Measurements from ENCODE around the gene COL6A6.

The COL6A6 gene

GRCh38 chr3:130516645-130517512 lies at the start of gene COL6A6:
TSS of gene COL6A6 (plus strand) at chr3:130517177. CDS start at chr3:130560365, 43,188 bp downstream.
- DNase-seq: no peak

- no peak for DNase-seq
Measured at GRCh38 chr3:130468311-130468710, 48.7 kb upstream of the COL6A6 start.

GRCh38 chr3:130470126-130470525 lies 46.9 kb upstream of the COL6A6 start:
- no peak for DNase-seq

- DNase-seq: no peak
Measured at GRCh38 chr3:130473416-130473815, 43.6 kb upstream of the COL6A6 start.

- DNase-seq: no peak
Measured at GRCh38 chr3:130480736-130481135, 36.2 kb upstream of the COL6A6 start.

- DNase-seq: no peak
Measured at GRCh38 chr3:130488288-130488687, 28.7 kb upstream of the COL6A6 start.

- DNase-seq: no peak
Measured at GRCh38 chr3:130488769-130489450, 28.1 kb upstream of the COL6A6 start.

- DNase-seq: no peak
Measured at GRCh38 chr3:130490241-130490640, 26.7 kb upstream of the COL6A6 start.

- no peak for DNase-seq
Measured at GRCh38 chr3:130491431-130491830, 25.5 kb upstream of the COL6A6 start.

GRCh38 chr3:130504701-130505100 lies 12.3 kb upstream of the COL6A6 start:
- no peak for DNase-seq

- DNase-seq: no peak
Measured at GRCh38 chr3:130506031-130506430, 10.9 kb upstream of the COL6A6 start.

- no peak for DNase-seq
Measured at GRCh38 chr3:130507746-130508145, 9.2 kb upstream of the COL6A6 start.

- DNase-seq: no peak
Measured at GRCh38 chr3:130509008-130509407, 8.0 kb upstream of the COL6A6 start.

- no peak for DNase-seq
Measured at GRCh38 chr3:130514681-130515080, 2.3 kb upstream of the COL6A6 start.

GRCh38 chr3:130515755-130516154 lies 1.2 kb upstream of the COL6A6 start:
- DNase-seq: no peak

- no peak for DNase-seq
Measured at GRCh38 chr3:130517602-130518001, 625 bp downstream of the COL6A6 start.

- DNase-seq: no peak
Measured at GRCh38 chr3:130519754-130520153, 2.8 kb downstream of the COL6A6 start.

- no peak for DNase-seq
Measured at GRCh38 chr3:130522399-130522798, 5.4 kb downstream of the COL6A6 start.

GRCh38 chr3:130527426-130527825 lies 10.4 kb downstream of the COL6A6 start:
- no peak for DNase-seq

- no peak for DNase-seq
Measured at GRCh38 chr3:130528120-130528519, 11.1 kb downstream of the COL6A6 start.

- DNase-seq: no peak
Measured at GRCh38 chr3:130529486-130530215, 12.7 kb downstream of the COL6A6 start.

GRCh38 chr3:130533247-130533646 lies 16.3 kb downstream of the COL6A6 start:
- no peak for DNase-seq
